Left lung (tissue), 10 donors: ENCODE measurements around the gene DYNLT3. TPM values are rescaled to one million over a fixed set of nuclear protein-coding genes. Genes with fewer than 3 reads are reported as not detected.

Experiments
- ATAC-seq: fragments of 200-7000 bp; cut with Tn5 transposase; one replicate; pipeline ENCODE4 v1.9.1; 2020; ENCODE audit warnings: moderate library complexity
- DNase-seq, 4 donors: peaks; one replicate each; pipeline ENCODE4 v3.0.0-alpha.2; 2013 to 2020
- H3K27ac ChIP-seq, 2 donors: fragments of 200-600 bp; sonication (generic) in 1 of 2; one replicate each; pipeline versions ENCODE4 v1.5.0 to v1.8.0; 2020 to 2021
- H3K27me3 ChIP-seq, 2 donors: fragments of 200-600 bp; sonication (generic) in 1 of 2; one replicate each; pipeline versions ENCODE4 v1.5.0 to v1.8.0; 2020 to 2021
- H3K36me3 ChIP-seq, 2 donors: fragments of 200-600 bp; sonication (generic) in 1 of 2; one replicate each; pipeline versions ENCODE4 v1.5.0 to v1.8.0; 2020 to 2021
- H3K4me1 ChIP-seq, 2 donors: fragments of 200-600 bp; one replicate each; pipeline ENCODE4 v1.8.0; 2021
- H3K4me3 ChIP-seq, 2 donors: fragments of 200-600 bp; sonication (generic) in 1 of 2; one replicate each; pipeline versions ENCODE4 v1.5.0 to v1.8.0; 2020 to 2021; ENCODE audit warnings: mild to moderate bottlenecking in 1 of 2
- H3K9me3 ChIP-seq, 2 donors: fragments of 200-600 bp; sonication (generic) in 1 of 2; one replicate each; pipeline versions ENCODE4 v1.5.0 to v1.8.0; 2020 to 2021
- CTCF ChIP-seq, 2 donors: fragments of 200-600 bp; sonication (generic) in 1 of 2; IDR thresholded peaks; one replicate each; pipeline versions ENCODE4 v1.5.0 to v1.8.0; 2021; ENCODE audit warnings: antibody characterized with exemption in 2 of 2
- intact Hi-C, 2 donors: fragments of 100-400 bp; cut with DNase I; formaldehyde crosslinking; loops; one replicate each; pipeline versions ENCODE4 v1.11.2 to v1.14.2; 2022
- polyA plus RNA-seq, 6 donors: library from polyadenylated mRNA; unstranded; fragments of 120-200 nt; gene quantifications; one replicate each; pipeline ENCODE4 v1.2.1, GENCODE V29; 2013; ENCODE audit not compliant: insufficient read length in 6 of 6
- total RNA-seq, 2 donors: library from RNA; stranded (reverse); fragmentation: NEBNext Ultra II Directional; extraction: Animal tissue kit (Norgen Biotek cat#: 25700); gene quantifications; one replicate each; pipeline ENCODE4 v1.2.1, GENCODE V29; 2021
- donor health status: DM: no; HTN: yes; CAD: no.
- donor health status: DM: no; HTN: no; CAD: no.

Gene DYNLT3
- total and polyA plus RNA-seq, 8 donors, result 25.9 to 37.9 (median 34.9) TPM

DNA sequence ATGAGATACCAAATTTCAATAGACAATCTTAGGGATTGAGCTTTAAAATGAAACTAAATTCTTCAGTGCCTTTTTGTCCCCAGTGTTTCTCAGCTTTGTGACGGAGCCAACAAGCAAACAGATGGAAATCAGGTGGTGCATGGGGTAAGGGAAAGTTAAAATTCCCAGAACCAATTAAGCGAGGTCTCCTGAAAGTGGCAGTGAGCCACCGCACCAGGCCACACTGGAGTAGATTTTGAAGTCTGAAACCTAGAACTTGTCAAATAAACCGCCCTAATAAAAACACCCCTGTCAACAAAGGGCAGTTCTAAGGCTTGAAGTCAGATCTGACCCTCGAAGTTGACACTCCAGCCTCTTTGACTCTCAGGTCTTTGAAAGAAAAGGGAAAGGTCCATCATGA, 40.6 kb upstream of the DYNLT3 start:
- no peak for TF ChIP-seq CTCF (IDR thresholded peaks at IDR 0.05)
- intact Hi-C loops, result no loop called here
- H3K27ac ChIP-seq, result no peak overlapping the region
- H3K9me3 ChIP-seq, result no peaks in the 10 kb centered on the region
- no peaks in the 10 kb centered on the region for H3K36me3 ChIP-seq
- no peak for DNase-seq
- no peak for ATAC-seq
- H3K4me1 ChIP-seq, result no peaks in the 10 kb centered on the region
- no peaks in the 10 kb centered on the region for H3K27me3 ChIP-seq
- no peak overlapping the region for H3K4me3 ChIP-seq

- H3K36me3 ChIP-seq, result no peaks in the 10 kb centered on the region
- no peak for TF ChIP-seq CTCF (IDR thresholded peaks at IDR 0.05)
These were observed 40.0 kb upstream of the DYNLT3 start for GRCh38 chrX:37887347-37887746.

DNA sequence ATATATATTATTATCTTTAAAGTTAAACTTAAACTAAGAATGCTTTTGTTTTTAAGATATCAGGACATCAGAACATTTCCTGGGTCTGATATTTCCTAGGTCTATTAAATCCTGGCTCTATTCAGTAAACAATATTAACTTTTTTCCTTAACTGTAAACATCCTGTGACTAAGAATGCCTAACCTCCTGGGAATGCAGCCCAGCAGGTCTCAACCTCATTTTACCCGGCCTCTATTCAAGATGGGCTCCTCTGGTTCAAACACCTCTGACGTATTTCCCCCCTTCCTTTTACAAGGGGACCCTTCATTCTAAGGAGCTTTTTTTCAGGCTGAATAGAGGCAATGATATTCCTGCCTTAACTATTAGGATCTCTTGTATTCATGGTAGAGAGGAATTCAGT, 35.8 kb upstream of the DYNLT3 start:
- no peak overlapping the region for H3K4me3 ChIP-seq
- H3K27me3 ChIP-seq, result peaks cover 0 to 6% of the 10 kb centered on the region in 2 donors
- no peak for ATAC-seq
- no peak for DNase-seq
- TF ChIP-seq CTCF (IDR thresholded peaks at IDR 0.05), result no peak
- intact Hi-C loops, result no loop called here
- H3K36me3 ChIP-seq, result no peaks in the 10 kb centered on the region
- H3K9me3 ChIP-seq, result no peaks in the 10 kb centered on the region
- no peaks in the 10 kb centered on the region for H3K4me1 ChIP-seq
- no peak overlapping the region for H3K27ac ChIP-seq

More at GRCh38 chrX:37887347-37887746, 40.0 kb upstream of the DYNLT3 start:
- H3K27me3 ChIP-seq, result no peaks in the 10 kb centered on the region
- DNase-seq (no peak), ATAC-seq (no peak)
- H3K27ac ChIP-seq, result no peak overlapping the region
- no peaks in the 10 kb centered on the region for H3K4me1 ChIP-seq
- intact Hi-C loops, result no loop called here
- no peak overlapping the region for H3K4me3 ChIP-seq
- H3K9me3 ChIP-seq, result no peaks in the 10 kb centered on the region

DNA sequence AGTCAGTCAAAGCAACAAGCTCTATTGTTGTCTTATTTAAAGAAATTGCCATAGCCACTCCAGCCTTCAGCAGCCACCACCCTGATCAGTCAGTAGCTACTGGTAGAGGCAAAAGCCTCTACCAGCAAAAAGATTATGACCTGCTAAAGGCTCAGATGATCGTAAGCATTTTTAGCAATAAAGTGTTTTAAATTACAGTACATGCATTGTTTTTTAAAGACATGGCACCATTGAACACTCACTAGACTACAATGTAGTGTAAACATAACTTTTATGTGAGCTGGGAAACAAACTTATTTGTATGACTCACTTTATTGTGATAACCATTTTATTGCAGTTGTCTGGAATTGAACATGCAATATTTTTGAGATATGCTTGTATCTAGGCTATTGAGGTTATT, 32.3 kb upstream of the DYNLT3 start:
- H3K27ac ChIP-seq, result no peak overlapping the region
- no peaks in the 10 kb centered on the region for H3K4me1 ChIP-seq
- peaks cover 0 to 6% of the 10 kb centered on the region in 2 donors for H3K27me3 ChIP-seq
- ATAC-seq (no peak), DNase-seq (no peak)
- intact Hi-C loops, result no loop called here
- H3K9me3 ChIP-seq, result no peaks in the 10 kb centered on the region
- H3K36me3 ChIP-seq, result no peaks in the 10 kb centered on the region
- no peak overlapping the region for H3K4me3 ChIP-seq
- no peak for TF ChIP-seq CTCF (IDR thresholded peaks at IDR 0.05)

GRCh38 chrX:37876716-37877115, 29.3 kb upstream of the DYNLT3 start:
- intact Hi-C loops, result no loop called here
- H3K9me3 ChIP-seq, result no peaks in the 10 kb centered on the region
- peaks cover 0 to 4% of the 10 kb centered on the region in 2 donors for H3K27me3 ChIP-seq
- no peak for DNase-seq
- H3K4me3 ChIP-seq, result no peak overlapping the region
- no peaks in the 10 kb centered on the region for H3K4me1 ChIP-seq
- no peak for ATAC-seq
- no peaks in the 10 kb centered on the region for H3K36me3 ChIP-seq
- H3K27ac ChIP-seq, result no peak overlapping the region
- no peak for TF ChIP-seq CTCF (IDR thresholded peaks at IDR 0.05)
